Esophagus squamous epithelium (tissue), 5 donors: Measurements from ENCODE around the gene EEF1AKMT1. TPM values are rescaled to one million over a fixed set of nuclear protein-coding genes. Genes with fewer than 3 reads are reported as not detected.

Experiments
- DNase-seq: peaks from one replicate; lab custom pipeline; 2025; lab: John Stamatoyannopoulos, UW
- H3K27ac ChIP-seq, 4 donors: fragments of 200-600 bp; sonication (generic); one replicate each; pipeline ENCODE4 v1.5.1; 2016 to 2019; ENCODE audit warnings: mild to moderate bottlenecking in 1 of 4
- H3K27me3 ChIP-seq, 4 donors: fragments of 200-600 bp; sonication (generic); 1 replicate in 3 of 4; 2 replicates in 1 of 4; pipeline versions ENCODE4 v1.5.1 to v1.6.0; 2017 to 2021; ENCODE audit warnings: antibody characterized with exemption in 1 of 4
- H3K36me3 ChIP-seq, 3 donors: fragments of 200-600 bp; sonication (generic); one replicate each; pipeline ENCODE4 v1.5.1; 2016 to 2019
- H3K4me1 ChIP-seq, 3 donors: fragments of 200-600 bp; sonication (generic); one replicate each; pipeline ENCODE4 v1.5.1; 2017 to 2019
- H3K4me3 ChIP-seq, 4 donors: fragments of 200-600 bp; sonication (generic); 1 replicate in 3 of 4; 2 replicates in 1 of 4; pipeline ENCODE4 v1.5.1; 2016 to 2019; ENCODE audit warnings: mild to moderate bottlenecking in 2 of 4, moderate library complexity in 1 of 4
- H3K9me3 ChIP-seq, 3 donors: fragments of 200-600 bp; sonication (generic); one replicate each; pipeline ENCODE4 v1.5.1; 2016 to 2019
- CTCF ChIP-seq, 6 experiments: fragments of 450-650 bp in 4 of 6; fragments of 200-600 bp in 2 of 6; sonication (generic) in 2 of 6; IDR thresholded peaks; one replicate each; pipeline ENCODE4 v1.5.1; 2016 to 2019; ENCODE audit warnings: antibody characterized with exemption in 6 of 6, mild to moderate bottlenecking in 4 of 6, moderate library complexity in 4 of 6
- POLR2A ChIP-seq, 4 donors: fragments of 450-650 bp; IDR thresholded peaks; one replicate each; pipeline ENCODE4 v1.6.1; 2017; ENCODE audit warnings: antibody characterized with exemption in 4 of 4, mild to moderate bottlenecking in 4 of 4, moderate library complexity in 3 of 4
- WGBS, 2 donors: methylation state at CpG; one replicate each; pipeline ENCODE4 v1.1.5; 2018; 5-methylcytosine and 5-hydroxymethylcytosine counted together
- intact Hi-C: fragments of 100-400 bp; cut with DNase I; formaldehyde crosslinking; loops from one replicate; pipeline ENCODE4 v1.15.0; 2022
- total RNA-seq, 4 donors: library from RNA; depleted of rRNA; stranded (reverse); fragments of >200 nt; gene quantifications; one replicate each; pipeline ENCODE4 v1.1.0, GENCODE V29; 2016
- donor health status: DM: yes; HTN: yes; CAD: no.

The EEF1AKMT1 gene
- total RNA-seq, 4 donors from 2014 or later, result 2.2 to 8.4 (median 5.9) TPM

GRCh38 chr13:20788312-20788711 lies 14.6 kb upstream of the EEF1AKMT1 start:
- no peak overlapping the region for H3K27ac ChIP-seq
- 100% methylated on average over 1 of the region's 1 CpG for WGBS, 2 donors
- no peak for DNase-seq

GRCh38 chr13:20787180-20787579 lies 13.4 kb upstream of the EEF1AKMT1 start:
- no peaks in the 10 kb centered on the region for H3K27me3 ChIP-seq
- no peak for TF ChIP-seq CTCF (IDR thresholded peaks at IDR 0.05)
- TF ChIP-seq POLR2A (IDR thresholded peaks at IDR 0.05), result no peak
- no peak overlapping the region for H3K4me3 ChIP-seq
- intact Hi-C loops, result no loop called here
- H3K4me1 ChIP-seq, result no peaks in the 10 kb centered on the region
- H3K9me3 ChIP-seq, result no peaks in the 10 kb centered on the region
- H3K27ac ChIP-seq, result no peak overlapping the region
- DNase-seq, result no peak
- H3K36me3 ChIP-seq, result peaks cover 0 to 83% (median 0%) of the 10 kb centered on the region in 3 donors
- 78 to 88% methylated on average over 5 of the region's 5 CpGs for WGBS, 2 donors

More at GRCh38 chr13:20788312-20788711, 14.6 kb upstream of the EEF1AKMT1 start:
- no peaks in the 10 kb centered on the region for H3K9me3 ChIP-seq
- H3K27me3 ChIP-seq, result no peaks in the 10 kb centered on the region
- no peak overlapping the region for H3K4me3 ChIP-seq
- intact Hi-C loops, result no loop called here
- no peaks in the 10 kb centered on the region for H3K4me1 ChIP-seq
- TF ChIP-seq POLR2A (IDR thresholded peaks at IDR 0.05), result no peak
- TF ChIP-seq CTCF (IDR thresholded peaks at IDR 0.05), result no peak
- H3K36me3 ChIP-seq, result peaks cover 0 to 80% (median 0%) of the 10 kb centered on the region in 3 donors

- Histone ChIP-seq H3K36me3 (peaks cover 0 to 76% (median 0%) of the 10 kb centered on the region in 3 donors), H3K27me3 (no peaks in the 10 kb centered on the region), H3K27ac (no peak overlapping the region), H3K4me1 (no peaks in the 10 kb centered on the region), H3K4me3 (no peak overlapping the region), H3K9me3 (no peaks in the 10 kb centered on the region)
- no peak for DNase-seq
- intact Hi-C loops, result no loop called here
- WGBS, 2 donors, result 74 to 81% methylated on average over 3 of the region's 3 CpGs
- TF ChIP-seq CTCF (IDR thresholded peaks at IDR 0.05), result no peak
- no peak for TF ChIP-seq POLR2A (IDR thresholded peaks at IDR 0.05)
Observed at GRCh38 chr13:20782116-20782708, 8.5 kb upstream of the EEF1AKMT1 start.

GRCh38 chr13:20780317-20780716 lies 6.6 kb upstream of the EEF1AKMT1 start:
- TF ChIP-seq POLR2A (IDR thresholded peaks at IDR 0.05), result no peak
- no peak for TF ChIP-seq CTCF (IDR thresholded peaks at IDR 0.05)
- H3K27ac ChIP-seq, result no peak overlapping the region

GRCh38 chr13:20779405-20779804 lies 5.6 kb upstream of the EEF1AKMT1 start:
- no peak for DNase-seq
- Histone ChIP-seq H3K4me1 (no peaks in the 10 kb centered on the region), H3K27me3 (no peaks in the 10 kb centered on the region), H3K27ac (no peak overlapping the region), H3K36me3 (peaks cover 0 to 48% (median 0%) of the 10 kb centered on the region in 3 donors), H3K4me3 (no peak overlapping the region), H3K9me3 (no peaks in the 10 kb centered on the region)
- TF ChIP-seq POLR2A (IDR thresholded peaks at IDR 0.05) (no peak), CTCF (IDR thresholded peaks at IDR 0.05) (no peak)
- WGBS, 2 donors, result 90 to 95% methylated on average over 7 of the region's 7 CpGs
- intact Hi-C loops, result no loop called here

More at GRCh38 chr13:20780317-20780716, 6.6 kb upstream of the EEF1AKMT1 start:
- no peaks in the 10 kb centered on the region for H3K4me1 ChIP-seq
- DNase-seq, result no peak
- peaks cover 0 to 57% (median 0%) of the 10 kb centered on the region in 3 donors for H3K36me3 ChIP-seq
- H3K4me3 ChIP-seq, result no peak overlapping the region
- 74 to 76% methylated on average over 1 of the region's 1 CpG for WGBS, 2 donors
- H3K27me3 ChIP-seq, result no peaks in the 10 kb centered on the region
- H3K9me3 ChIP-seq, result no peaks in the 10 kb centered on the region
- intact Hi-C loops, result no loop called here
